Activated CD4-positive, alpha-beta memory T cell treated with anti-CD3 and anti-CD28 coated beads for 36 hours (primary cell): Measurements from ENCODE around the gene MGAT5. TPM values are rescaled to one million over a fixed set of nuclear protein-coding genes. Genes with fewer than 3 reads are reported as not detected.

ENCODE experiments used
- CTCF ChIA-PET: fragments of 350-600 bp; sonication (Branson Sonifier 250); formaldehyde crosslinking; loops from one replicate; lab custom pipeline; 2021; ENCODE audit warnings: antibody characterized with exemption, inconsistent platforms; lab: Charles Lee
- POLR2A ChIA-PET: fragments of 350-600 bp; sonication (Branson Sonifier 250); formaldehyde crosslinking; loops from one replicate; lab custom pipeline; 2021; ENCODE audit warnings: antibody characterized with exemption; lab: Charles Lee
- DNase-seq: peaks from one replicate; pipeline ENCODE4 v3.0.0-alpha.2; 2020
- H3K27ac Mint-ChIP-seq: one replicate; pipeline ENCODE4 v1.8.0; 2021; ENCODE audit warnings: mixed read lengths
- H3K27me3 Mint-ChIP-seq: one replicate; pipeline ENCODE4 v1.8.0; 2021; ENCODE audit warnings: mixed read lengths
- H3K36me3 Mint-ChIP-seq: one replicate; pipeline ENCODE4 v1.8.0; 2021; ENCODE audit warnings: mixed read lengths
- H3K4me1 Mint-ChIP-seq: one replicate; pipeline ENCODE4 v1.8.0; 2021; ENCODE audit warnings: low read depth, mixed read lengths
- H3K4me3 Mint-ChIP-seq: one replicate; pipeline ENCODE4 v1.8.0; 2021; ENCODE audit warnings: mild to moderate bottlenecking, mixed read lengths
- H3K9me3 Mint-ChIP-seq: one replicate; pipeline ENCODE4 v1.8.0; 2021; ENCODE audit warnings: mixed read lengths
- intact Hi-C: fragments of 100-400 bp; cut with micrococcal nuclease; formaldehyde crosslinking; loops from one replicate; pipeline ENCODE4 v1.15.1; 2023
- total RNA-seq, 2 experiments: library from RNA; stranded (reverse); gene quantifications; one replicate each; pipeline ENCODE4 v1.2.3, GENCODE V29; 2021

MGAT5 gene
- total RNA-seq, 2 experiments from 2014 or later: 33.6 to 38.3 TPM

DNA sequence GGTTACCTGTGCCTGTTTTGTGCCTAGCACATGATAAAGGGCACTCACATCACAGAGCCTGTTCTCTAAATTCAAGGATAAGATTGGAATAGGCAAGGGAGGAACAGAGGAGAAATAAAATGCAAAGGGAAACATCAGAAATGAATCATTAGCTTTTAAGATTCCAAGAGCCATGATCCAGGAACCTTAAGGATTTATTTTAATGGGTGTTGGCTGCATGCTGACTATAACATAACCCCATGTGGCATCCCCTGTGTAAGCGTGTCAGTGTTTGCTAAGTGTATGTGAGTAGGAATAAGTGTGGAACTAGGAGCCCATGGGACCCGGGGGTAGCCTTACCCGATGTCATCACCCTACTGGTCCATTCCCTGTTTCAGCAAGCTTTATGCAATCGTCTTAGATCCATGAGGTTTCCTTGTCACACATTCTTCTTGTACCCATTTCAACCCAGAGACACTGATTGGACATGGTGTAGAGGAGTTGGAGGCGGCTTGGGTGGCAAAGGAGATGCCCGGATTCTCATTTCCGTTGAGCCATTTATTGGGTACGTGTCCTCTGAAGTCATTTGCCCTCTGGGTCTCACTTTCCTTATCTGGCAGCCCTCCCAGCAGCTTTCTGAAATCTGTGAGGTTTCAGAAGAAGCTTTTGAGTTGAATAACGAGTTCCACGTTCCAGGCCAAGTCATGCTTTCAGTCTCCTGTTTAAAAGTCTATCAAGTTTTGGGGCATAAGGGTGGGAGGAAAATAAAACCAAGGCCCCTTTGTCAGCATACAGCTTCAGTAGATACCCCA, 117.0 kb downstream of the MGAT5 start:
- intact Hi-C loops: no loop called here
- Mint-ChIP-seq H3K4me3 (no peak overlapping the region), H3K36me3 (peaks cover 11% of the 10 kb centered on the region), H3K4me1 (peaks cover 28% of the 10 kb centered on the region), H3K27me3 (no peaks in the 10 kb centered on the region), H3K9me3 (no peaks in the 10 kb centered on the region), H3K27ac (no peak overlapping the region)
- no peak for DNase-seq
- CTCF ChIA-PET: no interaction called here
- POLR2A ChIA-PET: no interaction called here

DNA sequence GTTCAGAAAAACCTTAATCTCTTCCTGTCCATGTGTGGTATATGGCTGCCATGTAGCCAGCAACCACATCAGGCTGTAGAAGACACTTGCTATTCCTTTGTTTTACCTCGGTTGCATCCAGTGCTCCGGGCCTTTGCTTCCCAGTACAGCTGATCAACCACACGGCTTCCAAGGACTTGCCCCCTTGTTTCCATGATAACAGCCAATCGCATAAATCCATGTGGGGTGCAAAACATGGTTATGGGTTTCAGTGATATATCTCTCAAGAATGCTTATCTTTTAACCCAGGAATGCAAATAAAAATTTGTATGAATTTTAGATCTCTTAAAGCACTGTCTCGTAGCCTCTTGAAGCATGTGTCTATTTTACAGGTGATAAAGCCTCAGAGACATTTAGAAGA, 118.3 kb downstream of the MGAT5 start:
- no peak overlapping the region for H3K4me3 Mint-ChIP-seq
- DNase-seq: no peak
- peaks cover 17% of the 10 kb centered on the region for H3K4me1 Mint-ChIP-seq
- no peaks in the 10 kb centered on the region for H3K9me3 Mint-ChIP-seq
- peaks cover 13% of the 10 kb centered on the region for H3K36me3 Mint-ChIP-seq
- no peaks in the 10 kb centered on the region for H3K27me3 Mint-ChIP-seq
- CTCF ChIA-PET: no interaction called here
- POLR2A ChIA-PET: no interaction called here
- no peak overlapping the region for H3K27ac Mint-ChIP-seq
- intact Hi-C loops: no loop called here

DNA sequence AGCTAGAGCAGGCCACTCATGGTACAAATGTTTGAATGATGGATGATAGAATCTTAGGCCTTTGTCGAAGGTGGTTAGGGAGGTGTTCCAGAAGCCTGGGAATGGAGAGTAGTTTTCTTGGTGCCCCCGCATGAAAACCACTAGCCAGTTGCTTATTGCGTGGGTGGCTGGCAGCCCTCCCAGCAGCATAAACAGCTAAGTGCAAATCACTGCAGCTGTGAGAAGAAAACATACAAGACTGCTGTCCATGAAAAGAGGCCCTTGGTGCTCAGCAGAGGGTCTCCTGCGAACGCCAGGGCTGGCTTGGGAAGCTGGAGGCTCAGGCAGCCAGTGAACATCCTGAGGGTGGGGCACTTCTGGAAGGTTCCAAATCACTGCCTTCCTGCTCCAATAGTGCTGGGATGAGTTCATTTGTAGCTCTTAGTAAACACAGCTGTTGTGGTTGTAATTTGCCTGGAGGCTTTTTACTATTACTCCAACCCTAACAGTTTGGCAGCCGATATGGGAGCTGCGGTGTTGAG, 118.8 kb downstream of the MGAT5 start:
- no peak overlapping the region for H3K27ac Mint-ChIP-seq
- no peaks in the 10 kb centered on the region for H3K27me3 Mint-ChIP-seq
- CTCF ChIA-PET: no interaction called here
- no peak overlapping the region for H3K4me3 Mint-ChIP-seq
- H3K9me3 Mint-ChIP-seq: no peaks in the 10 kb centered on the region
- peaks cover 13% of the 10 kb centered on the region for H3K36me3 Mint-ChIP-seq
- POLR2A ChIA-PET: no interaction called here
- intact Hi-C loops: no loop called here
- no peak for DNase-seq
- H3K4me1 Mint-ChIP-seq: peaks cover 12% of the 10 kb centered on the region

DNA sequence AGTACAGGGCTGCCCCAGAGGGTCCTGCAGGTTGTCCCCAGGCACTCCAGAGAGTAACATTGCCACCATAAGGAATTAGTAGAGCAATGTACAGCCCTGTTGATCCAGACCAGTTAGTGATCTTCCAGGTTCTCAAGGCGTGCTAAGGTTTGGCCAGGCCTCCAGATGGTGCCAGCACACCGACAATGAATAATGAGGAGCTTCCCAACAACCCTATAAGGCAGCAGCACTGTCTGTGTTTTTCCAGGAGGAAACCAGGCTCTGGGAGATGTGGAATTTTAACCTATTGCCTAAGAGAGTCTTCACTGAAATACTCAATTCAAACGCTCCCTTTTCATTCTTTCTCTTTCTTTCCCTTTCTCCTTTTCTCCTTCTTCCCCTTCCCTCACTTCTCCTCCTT, 122.1 kb downstream of the MGAT5 start:
- H3K4me1 Mint-ChIP-seq: peaks cover 2% of the 10 kb centered on the region
- no peak overlapping the region for H3K27ac Mint-ChIP-seq
- intact Hi-C loops: no loop called here
- H3K27me3 Mint-ChIP-seq: no peaks in the 10 kb centered on the region
- no peak for DNase-seq
- ChIA-PET POLR2A (no interaction called here), CTCF (no interaction called here)
- peaks cover 19% of the 10 kb centered on the region for H3K36me3 Mint-ChIP-seq
- no peaks in the 10 kb centered on the region for H3K9me3 Mint-ChIP-seq
- no peak overlapping the region for H3K4me3 Mint-ChIP-seq

DNA sequence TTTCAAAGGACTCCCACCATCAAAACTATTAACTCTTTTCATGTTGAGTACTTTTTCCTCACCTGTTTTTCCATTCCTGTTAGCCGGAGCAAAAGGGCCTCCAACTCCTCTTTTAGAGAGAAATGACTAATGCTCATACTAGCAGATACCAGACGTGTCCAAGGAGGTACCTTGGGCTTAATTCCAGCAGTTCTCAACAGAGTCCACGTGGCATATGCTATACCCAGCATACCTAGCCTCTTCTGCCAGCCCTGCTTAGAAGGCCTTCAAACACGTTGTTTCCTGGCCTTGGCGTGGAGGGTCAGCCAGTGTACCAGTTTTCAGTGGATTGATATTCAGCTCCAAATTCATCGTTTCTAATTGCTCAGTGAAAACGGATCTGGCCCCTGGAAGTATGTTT, 123.9 kb downstream of the MGAT5 start:
- Mint-ChIP-seq H3K4me3 (no peak overlapping the region), H3K27me3 (no peaks in the 10 kb centered on the region), H3K36me3 (peaks cover 17% of the 10 kb centered on the region), H3K27ac (no peak overlapping the region), H3K9me3 (no peaks in the 10 kb centered on the region), H3K4me1 (no peaks in the 10 kb centered on the region)
- ChIA-PET POLR2A (no interaction called here), CTCF (no interaction called here)
- DNase-seq: no peak
- intact Hi-C loops: no loop called here

DNA sequence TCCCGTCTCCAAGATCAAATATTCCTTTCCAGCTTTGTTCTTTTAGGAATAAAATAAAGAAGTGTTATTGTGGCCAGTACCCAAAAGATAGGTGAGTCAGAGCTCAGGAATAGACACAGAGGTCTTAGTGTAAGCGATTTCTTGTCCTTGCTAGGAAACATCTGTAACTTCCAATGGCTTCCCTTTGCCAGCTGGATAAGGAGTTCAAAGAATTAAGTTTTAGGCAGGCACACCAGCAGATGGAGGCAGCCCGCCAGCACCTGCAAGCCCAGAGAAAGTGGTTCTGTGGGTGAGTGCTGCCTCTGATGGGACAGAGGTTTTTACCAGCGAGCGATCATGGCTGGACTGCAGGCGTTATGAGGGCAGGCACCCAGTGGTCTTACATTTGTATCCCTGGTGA, 125.4 kb downstream of the MGAT5 start:
- H3K9me3 Mint-ChIP-seq: no peaks in the 10 kb centered on the region
- intact Hi-C loops: no loop called here
- POLR2A ChIA-PET: no interaction called here

DNA sequence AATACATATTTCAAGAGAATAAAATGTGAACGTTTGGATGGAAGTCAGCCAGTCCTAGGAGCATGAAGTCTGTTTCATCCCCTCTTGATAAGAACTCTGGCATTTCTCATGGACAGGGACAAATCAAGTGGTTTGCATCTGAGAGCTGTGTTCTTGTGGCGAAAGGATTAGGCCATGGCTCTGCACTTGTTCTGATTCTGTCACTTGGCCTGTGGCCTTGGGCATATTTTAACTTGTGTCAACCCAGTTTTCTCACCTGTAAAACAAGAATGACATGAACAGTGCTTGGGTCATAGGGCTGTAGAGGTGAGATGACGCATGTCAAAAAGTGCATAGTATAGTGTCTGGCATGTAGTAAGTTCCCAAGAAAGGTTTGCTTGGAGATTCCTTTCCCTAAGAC, 125.8 kb downstream of the MGAT5 start:
- CTCF ChIA-PET: no interaction called here
- Mint-ChIP-seq H3K4me1 (no peaks in the 10 kb centered on the region), H3K9me3 (no peaks in the 10 kb centered on the region), H3K36me3 (peaks cover 17% of the 10 kb centered on the region), H3K27me3 (no peaks in the 10 kb centered on the region), H3K27ac (no peak overlapping the region), H3K4me3 (no peak overlapping the region)
- no peak for DNase-seq
- POLR2A ChIA-PET: no interaction called here
- intact Hi-C loops: no loop called here

More for the DNA sequence above, 125.4 kb downstream of the MGAT5 start:
- Mint-ChIP-seq H3K4me1 (no peaks in the 10 kb centered on the region), H3K36me3 (peaks cover 17% of the 10 kb centered on the region), H3K27me3 (no peaks in the 10 kb centered on the region), H3K4me3 (no peak overlapping the region), H3K27ac (no peak overlapping the region)
- DNase-seq: no peak
- CTCF ChIA-PET: no interaction called here

DNA sequence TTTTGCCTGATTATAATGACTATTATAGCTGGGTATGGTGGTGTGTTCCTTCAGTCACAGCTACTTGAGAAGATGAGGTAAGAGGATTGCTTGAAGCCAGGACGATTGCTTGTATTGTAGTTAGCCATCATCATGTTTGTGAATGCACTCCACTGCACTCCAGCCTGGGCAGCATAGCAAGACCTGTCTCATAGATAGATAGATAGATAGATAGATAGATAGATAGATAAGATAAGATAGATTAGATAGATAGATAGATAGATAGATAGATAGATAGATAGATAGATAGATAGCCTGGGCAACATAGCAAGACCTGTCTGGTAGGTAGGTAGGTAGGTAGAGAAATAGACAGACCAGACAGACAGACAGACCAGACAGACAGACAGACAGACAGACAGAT, 127.3 kb downstream of the MGAT5 start:
- H3K9me3 Mint-ChIP-seq: no peaks in the 10 kb centered on the region
- peaks cover 19% of the 10 kb centered on the region for H3K36me3 Mint-ChIP-seq
- no peak overlapping the region for H3K27ac Mint-ChIP-seq
- intact Hi-C loops: no loop called here
- no peak for DNase-seq
- H3K4me3 Mint-ChIP-seq: no peak overlapping the region
- H3K27me3 Mint-ChIP-seq: no peaks in the 10 kb centered on the region
- ChIA-PET CTCF (interaction anchor here (0.9 kb wide), 1 partner anchor 23 kb away, joined by 3 read pairs; no protein-coding TSS in a partner anchor), POLR2A (no interaction called here)
- no peaks in the 10 kb centered on the region for H3K4me1 Mint-ChIP-seq

DNA sequence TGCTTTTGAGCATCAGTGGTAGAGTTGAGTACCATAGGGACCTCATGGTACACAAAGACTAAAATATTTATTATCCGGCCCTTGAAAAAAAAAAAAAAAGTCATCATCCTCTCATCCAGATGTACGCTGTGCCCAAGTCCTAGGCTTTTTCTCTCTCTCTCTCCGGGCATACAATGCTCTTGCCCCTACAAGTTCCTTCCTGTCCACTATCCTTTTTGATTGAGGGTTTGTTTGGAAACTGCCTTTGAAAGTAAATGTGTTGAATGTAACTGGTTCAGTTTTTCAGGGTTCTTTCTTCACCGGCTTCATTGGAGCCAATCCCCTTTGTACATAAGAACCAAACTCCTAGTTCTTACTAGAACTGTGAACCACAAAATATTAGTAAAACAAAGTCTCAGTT, 130.3 kb downstream of the MGAT5 start:
- Mint-ChIP-seq H3K27ac (no peak overlapping the region), H3K9me3 (no peaks in the 10 kb centered on the region), H3K36me3 (peaks cover 6% of the 10 kb centered on the region), H3K4me3 (no peak overlapping the region), H3K27me3 (no peaks in the 10 kb centered on the region), H3K4me1 (no peaks in the 10 kb centered on the region)
- DNase-seq: no peak
- POLR2A ChIA-PET: no interaction called here
- intact Hi-C loops: no loop called here
- CTCF ChIA-PET: interaction anchor here (1.6 kb wide), 1 partner anchor 540 kb away, joined by 3 read pairs; no protein-coding TSS in a partner anchor

DNA sequence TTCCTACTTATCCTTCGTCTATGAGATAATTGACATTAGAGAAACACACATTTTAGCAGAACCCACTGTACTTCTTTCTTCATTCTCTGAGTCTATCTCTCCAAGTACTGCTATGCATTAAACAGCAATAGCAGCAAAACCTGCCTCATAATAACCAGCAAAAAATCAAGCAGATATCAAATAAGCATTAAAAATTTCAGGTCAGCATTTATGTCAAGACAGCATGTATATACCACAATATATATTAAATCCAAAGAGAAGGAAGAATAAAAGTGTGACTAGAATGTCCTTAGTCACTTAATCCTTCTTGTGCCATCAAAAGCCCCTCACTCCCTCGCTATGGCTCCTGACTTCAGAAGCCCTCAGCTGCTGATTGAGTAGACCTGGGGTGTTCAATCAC, 131.3 kb downstream of the MGAT5 start:
- no peak overlapping the region for H3K27ac Mint-ChIP-seq
- intact Hi-C loops: no loop called here
- ChIA-PET CTCF (no interaction called here), POLR2A (no interaction called here)
- DNase-seq: no peak
- no peak overlapping the region for H3K4me3 Mint-ChIP-seq
- no peaks in the 10 kb centered on the region for H3K4me1 Mint-ChIP-seq
- no peaks in the 10 kb centered on the region for H3K27me3 Mint-ChIP-seq
- H3K9me3 Mint-ChIP-seq: no peaks in the 10 kb centered on the region
- H3K36me3 Mint-ChIP-seq: peaks cover 2% of the 10 kb centered on the region

DNA sequence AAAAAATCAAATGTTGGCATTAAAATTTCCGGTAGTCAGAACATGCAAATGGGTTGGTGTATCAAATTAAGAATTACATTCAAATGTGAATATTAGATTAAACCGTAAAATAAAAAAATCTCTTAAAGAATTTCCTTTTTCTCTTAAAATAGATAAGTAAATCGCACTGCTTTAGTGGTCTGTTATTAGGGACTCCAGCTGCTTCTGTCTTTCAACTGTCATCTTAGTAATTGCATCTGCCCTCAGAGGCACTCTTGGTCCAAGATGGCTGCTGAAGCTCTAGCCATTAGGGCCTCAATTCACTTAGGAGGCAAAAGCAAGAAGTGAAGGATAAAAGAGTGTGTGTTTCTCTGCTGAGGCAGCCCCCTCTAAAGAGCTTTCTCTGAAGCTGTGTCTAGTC, 132.4 kb downstream of the MGAT5 start:
- Mint-ChIP-seq H3K9me3 (no peaks in the 10 kb centered on the region), H3K4me1 (peaks cover 7% of the 10 kb centered on the region), H3K27ac (no peak overlapping the region), H3K36me3 (peaks cover 7% of the 10 kb centered on the region), H3K27me3 (no peaks in the 10 kb centered on the region), H3K4me3 (no peak overlapping the region)
- ChIA-PET CTCF (no interaction called here), POLR2A (no interaction called here)
- no peak for DNase-seq
- intact Hi-C loops: no loop called here

DNA sequence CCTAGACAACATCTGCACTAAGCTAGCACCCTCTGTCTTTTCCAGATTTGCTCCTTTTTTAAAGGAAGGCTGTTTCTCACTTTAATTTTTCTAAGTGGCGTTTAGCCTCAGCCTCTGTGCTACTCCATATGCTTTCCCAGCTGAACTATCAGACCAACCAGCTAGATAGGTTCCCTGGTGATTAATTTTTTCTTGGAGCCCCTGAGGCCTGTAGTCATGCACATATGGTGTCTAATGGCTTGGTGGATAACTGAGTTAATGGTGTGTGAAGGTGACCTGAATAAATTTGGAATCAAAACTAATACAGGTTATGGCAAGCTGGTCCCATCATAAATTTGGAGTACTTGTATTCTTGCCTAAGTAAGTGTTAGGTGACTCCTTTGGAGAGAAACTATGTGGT, 135.5 kb downstream of the MGAT5 start:
- Mint-ChIP-seq H3K4me3 (no peak overlapping the region), H3K9me3 (no peaks in the 10 kb centered on the region), H3K4me1 (peaks cover 15% of the 10 kb centered on the region), H3K27ac (no peak overlapping the region), H3K27me3 (no peaks in the 10 kb centered on the region), H3K36me3 (peaks cover 7% of the 10 kb centered on the region)
- ChIA-PET POLR2A (no interaction called here), CTCF (interaction anchor here (1.1 kb wide), 1 partner anchor 105 kb away, joined by 3 read pairs; no protein-coding TSS in a partner anchor)
- no peak for DNase-seq
- intact Hi-C loops: no loop called here

DNA sequence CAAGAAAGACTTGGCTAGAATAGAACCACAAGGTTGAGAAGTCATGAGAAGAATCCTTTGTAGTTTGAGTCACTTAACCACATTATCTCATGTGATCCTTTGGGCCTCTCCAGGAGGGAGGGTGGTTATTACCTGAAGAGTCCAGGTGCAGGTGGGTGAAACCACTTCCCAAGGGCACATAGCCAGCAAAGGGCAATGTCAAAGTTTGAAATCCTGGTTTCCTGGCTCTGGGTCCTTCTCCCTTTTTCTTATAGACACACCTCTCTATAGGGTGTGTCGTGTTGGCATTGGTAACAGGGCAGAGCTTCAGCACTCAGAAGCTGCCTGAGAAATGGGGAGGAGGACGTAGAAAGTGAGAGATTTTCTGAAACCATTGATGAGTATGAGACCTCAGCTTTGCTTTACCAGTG, 137.9 kb downstream of the MGAT5 start:
- no peaks in the 10 kb centered on the region for H3K9me3 Mint-ChIP-seq
- no peak overlapping the region for H3K4me3 Mint-ChIP-seq
- peaks cover 15% of the 10 kb centered on the region for H3K4me1 Mint-ChIP-seq
- H3K27ac Mint-ChIP-seq: no peak overlapping the region
- POLR2A ChIA-PET: interaction anchor here (0.7 kb wide), 1 partner anchor 71 kb away, joined by 3 read pairs; no protein-coding TSS in a partner anchor
- H3K36me3 Mint-ChIP-seq: peaks cover 5% of the 10 kb centered on the region
- CTCF ChIA-PET: interaction anchor here (1.0 to 1.3 kb wide), 2 partner anchors 20 to 59 kb away, joined by 3 read pairs; no protein-coding TSS in a partner anchor
- DNase-seq: no peak
- intact Hi-C loops: no loop called here
- no peaks in the 10 kb centered on the region for H3K27me3 Mint-ChIP-seq
